Measurements from ENCODE around the gene TEKT3.

DNA sequence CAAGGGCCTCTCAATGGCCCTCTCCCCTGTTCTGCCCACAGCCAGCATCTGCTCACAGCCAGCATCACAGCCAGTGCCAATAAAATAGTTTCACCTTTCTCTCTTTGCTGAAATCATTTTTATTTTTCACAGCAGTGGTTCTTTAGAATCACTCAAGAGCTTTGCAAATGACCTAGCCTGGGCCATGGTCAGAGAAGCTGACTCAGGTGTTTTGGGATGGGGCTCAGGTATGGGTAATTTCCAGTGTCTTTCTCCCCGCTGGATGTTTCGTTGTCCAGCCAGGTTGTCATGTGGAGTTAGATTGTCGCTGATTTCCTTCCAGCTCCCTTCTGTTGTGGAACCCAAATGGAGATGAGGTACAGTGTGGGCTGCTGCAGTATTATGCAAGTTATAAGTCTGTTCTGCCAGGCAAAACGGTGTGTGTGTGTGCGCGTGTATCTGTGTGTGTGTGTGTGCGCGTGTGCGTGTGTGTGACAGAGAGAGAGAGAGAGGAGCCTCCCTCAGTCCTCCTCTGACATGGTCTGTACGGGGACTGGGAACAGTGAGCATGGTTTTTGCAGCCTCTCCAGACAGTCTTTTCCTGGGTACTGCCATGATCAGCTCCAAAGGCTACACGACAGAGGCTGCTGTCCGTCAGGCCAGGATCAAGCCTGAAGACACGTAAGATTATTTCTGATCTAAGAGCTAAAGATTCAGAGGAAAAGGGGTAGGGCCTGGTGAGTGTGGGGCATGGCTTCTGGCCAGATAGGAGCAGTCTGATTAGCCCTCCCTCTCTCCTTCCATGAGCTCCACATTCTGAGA is 74.9 kb downstream of the TEKT3 start:
- TF ChIP-seq POLR2A (IDR thresholded peaks at IDR 0.05; ENCODE audit: low read length) (no peak), GATA1 (IDR thresholded peaks at IDR 0.05; ENCODE audit: low read depth, low read length) (no peak)

All from erythroblast (primary cell).